Cortex of kidney (tissue), 1 donor: ENCODE results near the gene CFAP157.

Experiments used
- DNase-seq: peaks from one replicate; lab custom pipeline; 2025; lab: John Stamatoyannopoulos, UW

The CFAP157 gene

GRCh38 chr9:127706836-127707241 is at the start of gene CFAP157:
TSS of gene CFAP157 (plus strand) at chr9:127706988. CDS start at chr9:127707032, 44 bp downstream.
- no peak for DNase-seq

GRCh38 chr9:127658428-127658827 is 48.4 kb upstream of the CFAP157 start:
- DNase-seq, result no peak

GRCh38 chr9:127660886-127661741 is 45.7 kb upstream of the CFAP157 start:
- no peak for DNase-seq

- DNase-seq, result no peak
These were observed 44.2 kb upstream of the CFAP157 start for GRCh38 chr9:127662617-127663016.

- no peak for DNase-seq
These were observed 42.5 kb upstream of the CFAP157 start for GRCh38 chr9:127664324-127664677.

GRCh38 chr9:127664678-127665507 is 41.9 kb upstream of the CFAP157 start:
- no peak for DNase-seq

GRCh38 chr9:127667127-127667844 is 39.5 kb upstream of the CFAP157 start:
- DNase-seq, result no peak

- DNase-seq, result no peak
These were observed 38.9 kb upstream of the CFAP157 start for GRCh38 chr9:127667906-127668305.

- DNase-seq, result no peak
These were observed 33.6 kb upstream of the CFAP157 start for GRCh38 chr9:127673234-127673633.

- DNase-seq, result no peak
These were observed 30.1 kb upstream of the CFAP157 start for GRCh38 chr9:127676638-127677037.

GRCh38 chr9:127679506-127679905 is 27.3 kb upstream of the CFAP157 start:
- no peak for DNase-seq

GRCh38 chr9:127680226-127680625 is 26.6 kb upstream of the CFAP157 start:
- DNase-seq, result no peak

- no peak for DNase-seq
These were observed 25.9 kb upstream of the CFAP157 start for GRCh38 chr9:127680846-127681245.

- DNase-seq, result no peak
These were observed 24.2 kb upstream of the CFAP157 start for GRCh38 chr9:127682351-127683136.

- no peak for DNase-seq
These were observed 23.1 kb upstream of the CFAP157 start for GRCh38 chr9:127683723-127684122.

GRCh38 chr9:127684576-127684975 is 22.2 kb upstream of the CFAP157 start:
- no peak for DNase-seq

GRCh38 chr9:127686461-127687393 is 20.1 kb upstream of the CFAP157 start:
- no peak for DNase-seq

- DNase-seq, result no peak
These were observed 17.3 kb upstream of the CFAP157 start for GRCh38 chr9:127689329-127690000.

GRCh38 chr9:127690735-127691134 is 16.1 kb upstream of the CFAP157 start:
- DNase-seq, result no peak

GRCh38 chr9:127692071-127692470 is 14.7 kb upstream of the CFAP157 start:
- no peak for DNase-seq
